ENCODE measurements around the gene TMEM89. TPM values are rescaled to one million over a fixed set of nuclear protein-coding genes. Genes with fewer than 3 reads are reported as not detected.

TMEM89 gene
- total and polyA plus RNA-seq, 2 of the 4 experiments (the other 2 are of a cell fraction), result 0.15 TPM; not detected in 1

- H3K56ac ChIP-seq (ENCODE audit: extremely low read depth, insufficient read depth, low read length), result peak overlapping the region; percentile 71
- TF ChIP-seq RAD21 (IDR thresholded peaks at IDR 0.05; ENCODE audit: low read length) (no peak), RCOR1 (IDR thresholded peaks at IDR 0.05; ENCODE audit: insufficient replicate concordance, low read length) (no peak), CHD1 (IDR thresholded peaks at IDR 0.05; ENCODE audit: low read depth, low read length) (no peak), SMC3 (IDR thresholded peaks at IDR 0.05; ENCODE audit: low read depth, low read length) (no peak), MAFK (IDR thresholded peaks at IDR 0.05; ENCODE audit: low read depth, low read length) (no peak), MXI1 (IDR thresholded peaks at IDR 0.05; ENCODE audit: borderline replicate concordance, low read depth, low read length) (no peak), RFX5 (IDR thresholded peaks at IDR 0.05; ENCODE audit: low read depth, low read length) (no peak), USF2 (IDR thresholded peaks at IDR 0.05; ENCODE audit: low read depth, low read length) (no peak), NFE2L2 (IDR thresholded peaks at IDR 0.05; ENCODE audit: low read depth, low read length) (no peak), FOS (IDR thresholded peaks at IDR 0.05; ENCODE audit: low read depth, low read length) (no peak), POLR2A (IDR thresholded peaks at IDR 0.05; ENCODE audit: low read depth, low read length) (no peak)
- H2BK5ac ChIP-seq (ENCODE audit: low read depth, low read length, poor library complexity, severe bottlenecking), result peak overlapping the region; percentile 97
- H4K5ac ChIP-seq (ENCODE audit: low read depth, low read length), result peak overlapping the region; percentile 72
- H2BK120ac ChIP-seq (ENCODE audit: low read depth, low read length), result peak overlapping the region; percentile 85
- peak overlapping the region; percentile 98 for H2AK9ac ChIP-seq (replicated peaks; ENCODE audit: low read depth, low read length, poor library complexity)
- peak overlapping the region; percentile 87 for H2AFZ ChIP-seq (replicated peaks; ENCODE audit: low read length, poor library complexity)
- H2BK20ac ChIP-seq (ENCODE audit: low read depth, low read length), result peak overlapping the region; percentile 99
- ATAC-seq (ENCODE audit: low read depth), result no peak
- H4K8ac ChIP-seq (ENCODE audit: low read depth in 2 of 2, low read length in 2 of 2), result peak overlapping the region; percentile 85 to 90
- peaks cover 27 to 82% of the 10 kb centered on the region in 2 experiments for H3K79me1 ChIP-seq (ENCODE audit: low read depth in 1 of 2, low read length in 2 of 2)
- no CpG with 5 or more reads among the region's 5 CpGs for WGBS, 2 experiments (ENCODE audit: extremely low coverage in 2 of 2, insufficient read length in 1 of 2)
- peak overlapping the region; percentile 100 for H2AK5ac ChIP-seq (ENCODE audit: low read depth, low read length)
- intact Hi-C loops (cut with micrococcal nuclease), result no loop called here
- peak overlapping the region; percentile 98 for H4K91ac ChIP-seq (ENCODE audit: insufficient read depth, low read depth, low read length)
- ChIA-PET POLR2A (ENCODE audit: unreplicated experiment) (no interaction called here), CTCF (no interaction called here)
- H3K4me2 ChIP-seq (ENCODE audit: low read depth, low read length), result no peak overlapping the region
- in situ Hi-C loops (cut with MboI; ENCODE audit: low sequenced_read_pairs), result no loop called here
- no peaks in the 10 kb centered on the region for H3K9me3 ChIP-seq (ENCODE audit: control insufficient read depth, insufficient read depth, low read length)
- dilution Hi-C loops (cut with HindIII; ENCODE audit: low sequenced_read_pairs, unreplicated experiment), result no loop called here
- H3K4me3 ChIP-seq (ENCODE audit: insufficient read depth, low read depth, low read length), result no peak overlapping the region
- H3K23ac ChIP-seq (ENCODE audit: low read depth, low read length), result peak overlapping the region; percentile 89
- BruUV-seq (replicated peaks), result no TSS peak
- H3K18ac ChIP-seq (ENCODE audit: low read depth, low read length), result peak overlapping the region; percentile 77
- H3K14ac ChIP-seq (replicated peaks; ENCODE audit: low read depth, low read length), result peak overlapping the region; percentile 87
- peak overlapping the region; percentile 97 for H2BK15ac ChIP-seq (ENCODE audit: low read depth, low read length)
- peak overlapping the region; percentile 99 for H3K4ac ChIP-seq (ENCODE audit: low read depth, low read length)
- peaks cover 17% of the 10 kb centered on the region for H4K20me1 ChIP-seq (ENCODE audit: insufficient read depth, low read length)
- no peaks in the 10 kb centered on the region for H3K27me3 ChIP-seq (ENCODE audit: control insufficient read depth, insufficient read depth, low read length)
- peak overlapping the region; percentile 94 for H3K27ac ChIP-seq (ENCODE audit: insufficient read depth, low read length)
- H3K4me1 ChIP-seq (ENCODE audit: control insufficient read depth, insufficient read depth, low read length), result peaks cover 54% of the 10 kb centered on the region
- H3K36me3 ChIP-seq (ENCODE audit: control insufficient read depth, insufficient read depth, low read length), result peaks cover 46% of the 10 kb centered on the region
- DNase-seq, result no peak
- no peak overlapping the region for H3K9ac ChIP-seq (ENCODE audit: low read depth, low read length)
- peaks cover 65% of the 10 kb centered on the region for H3K9me1 ChIP-seq (ENCODE audit: insufficient read depth, low read length)
Measured at GRCh38 chr3:48596157-48596556, 25.4 kb downstream of the TMEM89 start.
